GM12878 (cell line): ENCODE measurements around the gene GLB1L3. TPM values are rescaled to one million over a fixed set of nuclear protein-coding genes. Genes with fewer than 3 reads are reported as not detected.

Experiments used
- ATAC-seq: fragments of 200-7000 bp; cut with Tn5 transposase; 3 replicates; pipeline ENCODE4 v1.9.1; 2020; ENCODE audit warnings: mild to moderate bottlenecking, moderate library complexity
- BruUV-seq: library from RNA; stranded (reverse); fragments of 400-500 nt; replicated peaks from 2 replicates; lab custom pipeline; 2021; lab: Mats Ljungman, UMichigan
- CTCF ChIA-PET: fragments of 300-600 bp; sonication (Branson Sonifier 250); formaldehyde crosslinking; extraction: SDS; loops from one replicate; lab custom pipeline; 2021; ENCODE audit warnings: inconsistent platforms; lab: Yijun Ruan, JAX
- POLR2A ChIA-PET: fragments of 350-600 bp; formaldehyde crosslinking; extraction: SDS; loops from one replicate; lab custom pipeline; 2021; ENCODE audit warnings: inconsistent platforms; lab: Charles Lee
- RAD21 ChIA-PET: fragments of 300-600 bp; sonication (Branson Sonifier 250); formaldehyde crosslinking; loops from one replicate; lab custom pipeline; 2023; ENCODE audit warnings: antibody characterized with exemption; ENCODE audit not compliant: unreplicated experiment; lab: Charles Lee
- SMC1A ChIA-PET: fragments of 300-600 bp; sonication (Branson Sonifier 250); formaldehyde crosslinking; loops from one replicate; lab custom pipeline; 2023; ENCODE audit not compliant: unreplicated experiment, uncharacterized antibody; lab: Charles Lee
- DNase-seq: peaks from one replicate; pipeline ENCODE4 v3.0.0-alpha.2; 2011; ENCODE audit warnings: low read depth, low spot score
- FAIRE-seq: peaks from 3 replicates; lab custom pipeline; 2011; peaks lifted over from hg19 to GRCh38; lab: Jason Lieb, UNC
- H2AFZ ChIP-seq: 2 replicates; pipeline ENCODE4 v1.6.0; 2011; ENCODE audit warnings: low read depth, low read length, control low read depth; ENCODE audit not compliant: control insufficient read depth
- H3K27ac ChIP-seq: 2 replicates; pipeline ENCODE4 v1.5.1; 2011; ENCODE audit warnings: control low read depth; ENCODE audit not compliant: control insufficient read depth, insufficient read depth
- H3K27me3 ChIP-seq, 2 experiments: replicated peaks in 1 of 2; 2 replicates each; pipeline versions ENCODE4 v1.6.0 to v1.6.1; 2011; ENCODE audit warnings: low read length in 1 of 2; ENCODE audit not compliant: control insufficient read depth in 2 of 2, insufficient read depth in 2 of 2
- H3K36me3 ChIP-seq, 2 experiments: 2 replicates each; pipeline ENCODE4 v1.5.1; 2011; ENCODE audit warnings: low read length in 1 of 2; ENCODE audit not compliant: control insufficient read depth in 2 of 2, insufficient read depth in 2 of 2
- H3K4me1 ChIP-seq: 2 replicates; pipeline ENCODE4 v1.6.1; 2011; ENCODE audit warnings: mild to moderate bottlenecking, low read length, moderate library complexity, mixed read lengths; ENCODE audit not compliant: control insufficient read depth, insufficient read depth
- H3K4me2 ChIP-seq: 2 replicates; pipeline ENCODE4 v1.6.0; 2011; ENCODE audit warnings: control low read depth; ENCODE audit not compliant: control insufficient read depth, insufficient read depth
- H3K4me3 ChIP-seq: fragments of 200-600 bp; sonication (generic); 2 replicates; pipeline ENCODE4 v1.5.1; 2016
- H3K79me2 ChIP-seq: 2 replicates; pipeline ENCODE4 v1.6.0; 2011; ENCODE audit warnings: low read length; ENCODE audit not compliant: control insufficient read depth, insufficient read depth
- H3K9ac ChIP-seq: 2 replicates; pipeline ENCODE4 v1.8.0; 2011; ENCODE audit warnings: low read length, control low read depth, mixed read lengths; ENCODE audit not compliant: control insufficient read depth, insufficient read depth
- H3K9me3 ChIP-seq: replicated peaks from 3 replicates; pipeline ENCODE4 v1.5.1; 2011; ENCODE audit warnings: mild to moderate bottlenecking, low read length; ENCODE audit not compliant: control insufficient read depth, insufficient read depth
- H4K20me1 ChIP-seq: 2 replicates; pipeline ENCODE4 v1.6.0; 2011; ENCODE audit not compliant: control insufficient read depth, insufficient read depth
- BACH1 ChIP-seq: fragments of 450-650 bp; IDR thresholded peaks from 2 replicates; pipeline ENCODE4 v1.6.1; 2017; ENCODE audit warnings: mild to moderate bottlenecking, borderline replicate concordance
- CREM ChIP-seq: IDR thresholded peaks from 2 replicates; pipeline ENCODE4 v1.6.1; 2014; ENCODE audit warnings: antibody characterized with exemption, low read depth
- ESRRA ChIP-seq: IDR thresholded peaks from 2 replicates; pipeline ENCODE4 v1.6.1; 2012; ENCODE audit warnings: mild to moderate bottlenecking, low read length, improper control_type of control experiment
- GABPA ChIP-seq: IDR thresholded peaks from 2 replicates; pipeline ENCODE4 v1.6.1; 2014; ENCODE audit warnings: antibody characterized with exemption, low read depth, mild to moderate bottlenecking, inconsistent platforms
- JUND ChIP-seq: IDR thresholded peaks from 2 replicates; pipeline ENCODE4 v1.6.1; 2012; ENCODE audit warnings: low read depth, mild to moderate bottlenecking, low read length, improper control_type of control experiment, moderate library complexity
- LARP7 ChIP-seq: fragments of 450-650 bp; IDR thresholded peaks from 2 replicates; pipeline ENCODE4 v1.6.1; 2017; ENCODE audit warnings: mild to moderate bottlenecking
- MLLT1 ChIP-seq: fragments of 450-650 bp; IDR thresholded peaks from 2 replicates; pipeline ENCODE4 v1.6.1; 2016; ENCODE audit warnings: mild to moderate bottlenecking
- RUNX3 ChIP-seq: IDR thresholded peaks from 2 replicates; pipeline ENCODE4 v1.6.1; 2012; ENCODE audit warnings: low read length, inconsistent platforms
- SIN3A ChIP-seq: IDR thresholded peaks from 2 replicates; pipeline ENCODE4 v1.6.1; 2012; ENCODE audit warnings: low read depth, low read length, improper control_type of control experiment
- SUPT20H ChIP-seq: IDR thresholded peaks from 2 replicates; pipeline ENCODE4 v1.6.1; 2011; ENCODE audit warnings: low read depth, mild to moderate bottlenecking, low read length, moderate library complexity, borderline replicate concordance; ENCODE audit not compliant: control insufficient read depth
- USF1 ChIP-seq: IDR thresholded peaks from 2 replicates; pipeline ENCODE4 v1.6.1; 2011; ENCODE audit warnings: borderline replicate concordance, low read depth, mild to moderate bottlenecking, moderate library complexity, mixed read lengths, low read length; ENCODE audit not compliant: insufficient read depth; ENCODE audit errors: extremely low read length
- YBX1 ChIP-seq: fragments of 450-650 bp; IDR thresholded peaks from 2 replicates; pipeline ENCODE4 v1.6.1; 2016; ENCODE audit warnings: antibody characterized with exemption
- ZNF384 ChIP-seq: IDR thresholded peaks from 2 replicates; pipeline ENCODE4 v1.6.1; 2012; ENCODE audit warnings: low read depth, mild to moderate bottlenecking, low read length, improper control_type of control experiment, borderline replicate concordance
- WGBS: methylation state at CpG from one replicate; pipeline ENCODE4 v1.1.6; 2016; ENCODE audit warnings: low lambda C conversion rate; ENCODE audit not compliant: insufficient replicate concordance, insufficient coverage; ENCODE audit errors: missing lambda C conversion rate; 5-methylcytosine and 5-hydroxymethylcytosine counted together
- in situ Hi-C: fragments of 300-500 bp; cut with MboI; formaldehyde crosslinking; loops from 9 replicates; pipeline ENCODE4 v1.14.3; 2018; ENCODE audit warnings: mixed read lengths
- intact Hi-C: fragments of 100-400 bp; cut with micrococcal nuclease; formaldehyde crosslinking; loops from one replicate; pipeline ENCODE4 v1.14.2; 2022; ENCODE audit not compliant: unreplicated experiment
- polyA plus RNA-seq, 11 experiments: library from polyadenylated mRNA; depleted of rRNA in 4 of 11; unstranded in 6 of 11; stranded (reverse) in 5 of 11; fragments of >200 nt; fragmentation: Nextera tagmentation in 4 of 11; fragmentation: Illumina TruSeq in 1 of 11; extraction: Ambion mirVana in 4 of 11; extraction: Trizol in 1 of 11; gene quantifications; 1 replicate in 1 of 11; 2 replicates in 10 of 11; pipeline versions ENCODE4 v1.2.1 to v1.2.3, GENCODE V29; 2011 to 2016; ENCODE audit warnings: inconsistent platforms in 2 of 11, missing spikeins in 2 of 11, low read depth in 1 of 11
- total RNA-seq, 4 experiments: library from RNA; depleted of rRNA in 3 of 4; stranded (reverse); fragments of >200 nt in 3 of 4; fragmentation: Illumina TruSeq in 1 of 4; extraction: Trizol in 1 of 4; gene quantifications; 2 replicates each; pipeline versions ENCODE4 v1.2.1 to v1.2.3, GENCODE V29; 2013 to 2021

The GLB1L3 gene
- total and polyA plus RNA-seq, 10 of the 15 experiments (the other 5 are each of a cell fraction or from before 2014, with no cell fraction given), result 0.53 to 2.9 (median 1.9) TPM; not detected in 1

- Histone ChIP-seq H3K27ac (no peak overlapping the region), H3K4me3 (no peak overlapping the region), H2AFZ (no peak overlapping the region), H3K9me3 (no peaks in the 10 kb centered on the region), H3K79me2 (no peaks in the 10 kb centered on the region), H3K9ac (no peak overlapping the region), H3K4me1 (no peaks in the 10 kb centered on the region), H3K4me2 (no peak overlapping the region), H4K20me1 (no peaks in the 10 kb centered on the region), H3K27me3 (no peaks in the 10 kb centered on the region; a peak in 1 of 4 replicates), H3K36me3 (no peaks in the 10 kb centered on the region)
- ChIA-PET CTCF (no interaction called here), POLR2A (no interaction called here), SMC1A (no interaction called here), RAD21 (no interaction called here)
- 63% methylated on average over 8 of the region's 8 CpGs for WGBS
- FAIRE-seq (no peak), ATAC-seq (no peak), DNase-seq (no peak)
- no peak for TF ChIP-seq ESRRA
- no peak for TF ChIP-seq BACH1
- TF ChIP-seq RUNX3, result no peak
- TF ChIP-seq MLLT1, result no peak
- no peak for TF ChIP-seq GABPA
- TF ChIP-seq SUPT20H, result no peak
- no peak for TF ChIP-seq JUND
- no peak for TF ChIP-seq USF1
- TF ChIP-seq LARP7, result no peak
- TF ChIP-seq CREM, result no peak
- TF ChIP-seq YBX1, result no peak
- TF ChIP-seq SIN3A, result no peak
- no peak for TF ChIP-seq ZNF384
- in situ Hi-C loops, result no loop called here
- intact Hi-C loops, result loop anchor here (10.0 kb wide), 1 partner anchor 153 kb away; no protein-coding TSS in a partner anchor
- no TSS peak for BruUV-seq
Measured at GRCh38 chr11:134357545-134357839, 81.3 kb downstream of the GLB1L3 start.
